Activated CD4-positive, alpha-beta T cell treated with anti-CD3 and anti-CD28 coated beads, Interleukin-2, amount 50 U/mL, for 4 hours (primary cell): ENCODE measurements around the gene LYPD6B.

Experiments used
- DNase-seq, 2 experiments: peaks; one replicate each; pipeline ENCODE4 v3.0.0-alpha.2; 2020

LYPD6B gene

GRCh38 chr2:149129433-149129832 is 90.9 kb downstream of the LYPD6B start:
- no peak for DNase-seq

- DNase-seq, result no peak
These were observed 93.8 kb downstream of the LYPD6B start for GRCh38 chr2:149132339-149132738.

DNA sequence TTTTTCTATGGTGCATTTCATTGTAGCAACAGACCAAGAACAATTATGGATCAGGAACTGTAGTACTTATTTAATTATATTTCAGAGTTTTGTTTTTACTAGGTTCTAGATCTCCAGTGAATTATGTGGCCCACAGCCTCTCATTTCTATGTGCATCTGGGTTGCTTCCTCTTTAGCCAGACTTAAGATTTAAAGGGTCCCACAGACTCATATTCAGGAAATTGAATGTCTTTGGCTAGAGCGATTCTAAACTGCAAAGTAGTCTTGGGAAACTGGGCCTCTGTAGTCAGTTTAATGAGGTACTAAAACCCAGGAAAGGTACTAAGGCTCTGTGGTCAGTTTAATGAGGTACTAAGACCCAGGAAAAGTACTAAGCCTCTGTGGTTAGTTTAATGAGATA is 94.4 kb downstream of the LYPD6B start:
- DNase-seq, result no peak

DNA sequence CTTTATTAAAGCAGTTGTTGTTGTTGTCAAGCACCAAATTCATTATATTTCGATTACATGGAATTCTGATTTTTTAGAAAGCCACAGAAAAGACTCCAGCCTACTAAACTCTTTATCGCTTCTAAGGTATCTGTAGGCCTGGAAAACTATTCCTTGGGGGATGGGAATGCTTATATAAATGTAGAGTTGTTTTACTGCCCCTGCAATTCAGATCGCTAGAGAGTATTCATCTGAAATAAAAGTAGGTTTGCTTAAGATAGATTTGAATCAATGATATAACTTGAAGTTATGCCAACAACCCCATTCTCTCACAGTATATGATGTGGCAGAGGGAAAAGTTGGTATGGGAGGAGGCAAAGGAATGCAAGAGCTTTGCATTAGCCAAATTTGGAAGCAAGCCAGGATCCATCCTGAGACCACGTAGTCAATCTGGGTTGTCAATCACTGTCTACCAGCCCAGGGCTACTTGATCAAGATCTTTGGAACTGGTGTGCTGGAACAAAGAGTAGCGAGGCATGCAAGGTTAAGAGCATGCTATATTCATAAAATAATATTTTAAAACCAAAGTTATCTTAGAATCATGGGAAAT is 95.9 kb downstream of the LYPD6B start:
- DNase-seq, result no peak

GRCh38 chr2:149136111-149136510 is 97.6 kb downstream of the LYPD6B start:
- DNase-seq, result no peak

- no peak for DNase-seq
These were observed 102.5 kb downstream of the LYPD6B start for GRCh38 chr2:149141046-149141445.

DNA sequence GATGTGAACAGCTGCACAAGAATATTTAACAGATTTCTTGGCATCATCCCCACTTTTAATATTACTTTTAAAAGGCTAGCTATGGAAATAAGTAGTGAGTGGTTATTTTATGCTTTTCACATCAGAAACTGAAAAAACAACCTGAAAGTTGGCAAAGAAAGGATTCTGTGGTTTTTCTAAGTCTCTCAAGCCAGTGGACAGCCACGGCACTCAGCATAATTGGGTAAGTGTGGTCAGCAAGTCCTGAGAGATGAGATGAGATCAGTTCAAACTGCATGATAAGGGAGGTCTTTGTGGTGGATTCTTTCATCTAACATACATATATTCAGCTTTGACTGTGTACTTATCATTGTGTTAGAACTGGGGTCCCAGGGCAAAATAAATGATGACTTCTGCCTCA is 105.2 kb downstream of the LYPD6B start:
- DNase-seq, result no peak

DNA sequence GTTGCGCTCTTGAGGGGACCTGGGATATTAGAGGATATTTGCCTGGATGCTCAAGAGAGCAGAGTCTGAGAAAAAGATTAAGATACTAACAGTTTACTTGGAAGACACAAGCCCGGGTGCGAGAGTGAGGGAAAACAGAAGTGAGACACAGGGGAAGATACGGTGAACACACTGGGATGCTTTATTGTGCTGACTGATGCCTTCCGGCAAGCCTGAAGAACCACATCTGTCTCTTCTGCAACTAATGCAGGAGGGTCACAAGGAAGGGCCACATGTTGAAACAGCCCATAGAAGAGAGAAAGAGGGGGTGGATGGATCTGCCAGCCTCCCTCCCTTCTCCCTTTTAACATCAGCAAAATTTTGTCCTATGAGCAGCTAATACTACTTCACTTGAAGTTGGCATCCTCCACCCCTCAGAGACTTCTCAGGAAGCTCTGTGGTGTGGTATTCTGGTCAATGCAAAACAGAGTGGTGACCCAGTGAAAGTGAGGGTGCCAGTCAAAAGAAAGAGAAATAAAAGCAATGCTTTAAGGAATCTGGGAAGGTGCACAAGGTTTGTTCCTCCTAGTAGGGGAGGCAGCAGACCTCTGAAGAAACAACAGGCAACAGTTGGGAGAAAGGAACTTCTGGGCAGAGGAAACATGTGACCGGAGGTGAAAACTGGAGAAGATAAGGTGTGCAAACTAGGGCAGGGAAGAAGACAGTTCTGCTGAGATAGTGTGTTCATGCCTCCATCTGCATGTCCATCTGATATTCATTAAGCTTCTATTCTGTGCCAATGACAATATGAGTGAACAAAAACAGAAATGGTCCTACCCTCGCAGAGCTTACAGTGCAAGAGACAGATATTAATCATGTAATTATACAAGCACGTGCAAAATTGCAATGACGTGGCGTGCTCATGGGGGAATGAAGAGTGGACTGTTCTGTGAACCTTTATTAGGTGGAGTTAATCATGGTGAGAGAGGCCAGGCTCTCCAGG is 107.1 kb downstream of the LYPD6B start:
- DNase-seq, result no peak

- no peak for DNase-seq
These were observed 108.4 kb downstream of the LYPD6B start for GRCh38 chr2:149146876-149147275.

- no peak for DNase-seq
These were observed 109.9 kb downstream of the LYPD6B start for GRCh38 chr2:149148194-149149006.

- no peak for DNase-seq
These were observed 110.5 kb downstream of the LYPD6B start for GRCh38 chr2:149149007-149149297.

GRCh38 chr2:149152469-149152953 is 114.0 kb downstream of the LYPD6B start:
- DNase-seq, result no peak

GRCh38 chr2:149155196-149155969 is 116.9 kb downstream of the LYPD6B start:
- no peak for DNase-seq

GRCh38 chr2:149155988-149156387 is 117.5 kb downstream of the LYPD6B start:
- no peak for DNase-seq

GRCh38 chr2:149156971-149157740 is 118.7 kb downstream of the LYPD6B start:
- no peak for DNase-seq

GRCh38 chr2:149158957-149159356 is 120.5 kb downstream of the LYPD6B start:
- DNase-seq, result no peak

DNA sequence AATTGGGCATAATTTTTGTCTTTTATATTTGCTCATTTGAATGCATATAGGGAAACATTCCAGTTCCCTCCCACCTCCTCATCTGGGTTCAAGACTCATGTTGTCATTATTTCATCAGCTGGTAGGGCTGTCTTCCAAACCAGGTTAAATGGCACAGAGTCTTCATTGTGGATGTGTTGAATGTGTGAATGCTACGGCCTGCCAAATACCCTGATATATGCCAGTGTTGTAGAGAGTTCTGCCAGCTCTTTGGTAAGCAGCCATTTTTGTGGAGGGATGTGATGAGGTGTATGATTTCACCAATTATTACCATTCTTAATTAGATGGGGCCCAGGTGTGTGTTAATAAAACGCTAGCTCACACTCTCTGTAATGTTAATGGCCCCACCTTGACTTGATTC is 121.7 kb downstream of the LYPD6B start:
- DNase-seq, result no peak

- DNase-seq, result no peak
These were observed 122.3 kb downstream of the LYPD6B start for GRCh38 chr2:149160701-149161217.

- DNase-seq, result no peak
These were observed 123.2 kb downstream of the LYPD6B start for GRCh38 chr2:149161481-149162225.

- no peak for DNase-seq
These were observed 125.8 kb downstream of the LYPD6B start for GRCh38 chr2:149164296-149164695.

DNA sequence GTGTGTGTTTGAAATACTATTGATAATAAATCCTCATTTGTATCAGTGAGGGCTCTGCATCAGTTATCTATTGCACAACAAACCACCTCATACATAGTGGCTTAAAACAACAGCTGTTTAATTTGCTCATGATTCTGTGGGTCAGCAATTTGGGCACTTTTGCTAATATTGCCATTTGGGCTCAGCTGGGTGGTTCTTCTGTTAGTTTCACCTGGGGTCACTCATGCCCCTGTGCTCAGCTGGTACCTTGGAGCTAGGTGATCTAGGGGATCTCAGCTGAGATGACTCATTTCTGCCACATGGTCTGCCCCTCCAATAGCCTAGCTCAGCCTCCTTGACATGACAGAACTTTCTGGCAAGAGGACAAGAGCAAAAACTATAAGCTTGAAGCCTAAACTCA is 126.3 kb downstream of the LYPD6B start:
- DNase-seq, result no peak
